Amniotic stem cell (primary cell): ENCODE measurements around the gene BRD7.

Experiments
- DNase-seq: peaks from one replicate; lab custom pipeline; 2025; lab: John Stamatoyannopoulos, UW

Gene BRD7

DNA sequence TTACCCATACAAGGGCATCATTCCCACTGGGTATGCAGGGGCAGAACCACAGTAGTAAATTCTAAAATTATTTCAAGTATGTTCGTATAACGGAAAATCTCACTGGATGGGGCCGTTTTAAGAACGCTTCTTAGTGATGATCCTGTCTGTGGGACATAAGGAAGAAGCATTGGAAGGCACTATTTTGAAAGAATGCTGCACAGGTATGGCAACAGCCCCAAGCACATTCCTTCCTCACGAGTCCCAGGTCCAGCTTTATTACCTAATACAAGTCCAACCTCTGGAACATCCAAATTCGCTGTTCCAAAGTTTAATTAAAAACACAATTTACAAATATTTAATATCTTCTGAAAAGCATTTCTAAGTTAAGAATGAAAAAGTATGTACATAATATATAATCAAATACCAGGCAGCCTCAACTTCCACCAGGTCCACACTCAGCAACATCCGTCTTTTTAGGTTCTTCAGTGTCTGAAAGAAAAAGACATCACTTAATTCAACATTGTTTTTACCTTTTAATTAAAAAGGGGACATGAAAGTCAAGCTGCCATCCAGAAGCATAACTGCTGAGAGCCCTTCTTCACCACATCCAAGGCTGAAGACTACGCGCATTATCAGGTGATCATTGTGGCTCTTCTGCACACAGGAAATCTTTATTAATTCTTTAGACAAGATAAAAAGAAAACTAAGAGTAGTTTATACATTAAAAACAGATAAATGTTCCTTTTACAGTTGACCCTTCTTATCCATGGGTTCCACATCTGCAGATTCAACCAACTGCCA is 49.8 kb downstream of the BRD7 start:
- DNase-seq, result no peak

DNA sequence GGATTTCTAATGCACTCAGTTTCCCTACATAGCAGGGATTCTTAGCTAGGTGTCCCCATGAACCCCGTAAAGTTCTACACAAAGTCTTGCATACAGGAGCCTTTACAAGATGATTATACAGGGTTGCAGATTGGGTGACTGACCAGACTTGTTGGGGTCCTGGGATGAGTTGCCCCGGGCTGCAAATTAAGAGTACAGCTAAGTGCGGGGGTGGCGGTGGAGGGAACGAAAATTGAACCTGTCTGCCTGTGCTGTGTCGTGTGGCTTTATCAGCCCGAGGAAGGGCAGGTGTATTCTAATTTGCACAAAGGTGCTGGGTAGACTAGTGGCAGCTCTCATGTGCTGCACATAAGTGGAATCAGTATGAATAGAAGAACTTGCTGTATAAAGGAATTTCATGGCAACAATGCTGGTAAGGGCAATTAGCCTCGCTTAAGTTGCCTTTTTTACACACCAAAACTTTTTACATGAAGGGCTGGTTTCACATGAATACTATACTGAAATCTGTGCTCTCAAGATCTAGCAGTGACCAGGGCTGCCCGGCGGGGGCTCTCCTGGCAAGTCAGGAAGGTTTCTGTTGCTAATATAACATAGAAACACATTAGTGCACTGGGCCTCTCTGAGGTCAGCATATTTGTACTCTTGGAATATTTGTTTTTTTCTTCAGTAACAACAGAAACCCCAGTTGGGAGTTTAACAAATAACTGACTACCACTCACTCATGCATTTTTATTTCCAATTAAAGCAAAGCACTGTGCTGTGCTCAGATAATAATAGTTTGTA is 51.7 kb downstream of the BRD7 start:
- no peak for DNase-seq

- DNase-seq, result no peak
Observed at GRCh38 chr16:50316102-50316847, 52.5 kb downstream of the BRD7 start.

DNA sequence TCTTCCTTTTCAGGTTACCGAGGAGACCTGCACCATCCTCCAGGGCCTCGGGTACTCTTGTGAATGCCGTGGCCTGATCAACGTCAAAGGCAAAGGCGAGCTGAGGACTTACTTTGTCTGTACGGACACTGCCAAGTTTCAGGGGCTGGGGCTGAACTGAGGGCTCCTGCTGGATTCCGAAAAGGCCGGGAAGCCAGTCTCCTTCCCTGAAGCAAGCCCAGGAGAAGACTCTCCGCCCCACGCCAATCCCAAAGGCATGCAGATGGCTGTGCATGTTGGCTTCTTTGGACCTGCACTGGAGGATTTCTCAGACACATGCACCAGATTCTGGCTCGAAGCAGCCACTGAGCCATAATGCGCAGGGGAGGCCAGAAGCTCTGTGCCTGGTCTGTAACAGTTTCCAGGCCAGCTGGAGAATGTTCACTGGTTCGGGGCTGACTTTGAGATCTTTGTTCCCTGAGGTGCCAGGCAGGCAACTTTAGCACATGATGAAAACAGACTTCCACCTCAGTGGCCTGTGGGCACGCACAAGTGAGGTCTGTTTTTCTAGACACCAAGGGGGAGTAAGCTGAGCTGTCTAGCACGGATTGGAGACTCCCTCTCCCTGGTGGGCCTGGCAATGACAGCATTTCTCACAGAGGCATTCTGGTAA is 53.3 kb downstream of the BRD7 start:
- DNase-seq, result no peak

DNA sequence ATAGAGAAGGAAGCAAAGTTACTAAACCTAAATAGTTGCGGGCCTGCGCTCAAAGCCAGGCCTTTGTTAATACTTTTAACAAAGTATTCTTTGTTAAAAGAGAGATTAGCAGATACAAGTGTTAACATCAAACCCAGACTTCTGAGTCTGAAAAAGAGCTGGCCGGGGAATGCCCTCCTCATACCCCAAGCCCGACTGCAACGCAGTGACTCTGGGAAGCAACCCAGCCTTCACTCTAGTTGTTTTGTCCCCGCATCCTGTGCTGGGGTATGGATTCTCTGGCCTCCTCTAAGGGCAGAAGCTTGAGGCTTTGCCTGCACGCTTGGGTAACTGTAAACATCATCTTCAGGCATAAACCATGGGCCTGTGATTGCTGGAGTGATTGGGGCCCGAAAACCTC is 54.1 kb downstream of the BRD7 start:
- DNase-seq, result no peak

DNA sequence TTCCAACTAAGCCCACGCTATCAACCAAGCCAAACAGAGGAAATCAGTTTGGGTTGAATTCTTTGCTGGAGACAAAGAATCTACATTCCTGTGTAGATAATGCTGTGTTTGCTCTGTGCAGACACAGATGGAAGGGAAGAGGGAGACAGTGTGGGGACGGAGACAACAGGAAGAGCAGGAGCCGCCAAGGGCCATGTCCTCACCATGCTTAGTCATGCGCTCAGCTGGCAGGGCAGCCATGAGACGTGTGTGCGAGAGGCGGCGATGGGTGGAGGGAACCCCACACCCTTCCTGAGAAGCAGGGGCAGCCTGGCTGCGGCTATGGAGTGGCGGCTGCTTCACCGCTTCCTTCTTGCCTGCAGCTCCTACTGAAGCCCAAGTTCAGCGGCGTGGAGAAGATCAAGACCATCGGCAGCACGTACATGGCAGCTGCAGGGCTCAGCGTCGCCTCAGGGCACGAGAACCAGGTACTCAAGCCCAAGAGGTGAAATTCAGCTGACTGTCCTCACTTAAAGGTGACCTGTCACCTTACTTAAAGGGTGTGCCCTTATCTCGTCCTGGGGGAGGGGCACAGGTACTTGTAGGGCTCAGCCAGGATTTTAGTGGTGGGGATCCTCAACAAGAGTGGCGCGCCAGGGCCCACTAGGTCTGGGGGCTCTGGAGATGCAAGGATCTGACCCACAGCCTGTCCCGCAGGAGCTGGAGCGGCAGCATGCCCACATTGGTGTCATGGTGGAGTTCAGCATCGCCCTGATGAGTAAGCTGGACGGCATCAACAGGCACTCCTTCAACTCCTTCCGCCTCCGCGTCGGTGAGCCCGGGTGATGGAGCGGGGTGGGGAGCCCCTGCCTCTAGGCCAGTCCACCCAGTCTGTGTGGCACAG is 55.0 kb downstream of the BRD7 start:
- no peak for DNase-seq

- DNase-seq, result no peak
Observed at GRCh38 chr16:50311891-50312501, 56.8 kb downstream of the BRD7 start.

- no peak for DNase-seq
Observed at GRCh38 chr16:50311134-50311528, 57.7 kb downstream of the BRD7 start.

DNA sequence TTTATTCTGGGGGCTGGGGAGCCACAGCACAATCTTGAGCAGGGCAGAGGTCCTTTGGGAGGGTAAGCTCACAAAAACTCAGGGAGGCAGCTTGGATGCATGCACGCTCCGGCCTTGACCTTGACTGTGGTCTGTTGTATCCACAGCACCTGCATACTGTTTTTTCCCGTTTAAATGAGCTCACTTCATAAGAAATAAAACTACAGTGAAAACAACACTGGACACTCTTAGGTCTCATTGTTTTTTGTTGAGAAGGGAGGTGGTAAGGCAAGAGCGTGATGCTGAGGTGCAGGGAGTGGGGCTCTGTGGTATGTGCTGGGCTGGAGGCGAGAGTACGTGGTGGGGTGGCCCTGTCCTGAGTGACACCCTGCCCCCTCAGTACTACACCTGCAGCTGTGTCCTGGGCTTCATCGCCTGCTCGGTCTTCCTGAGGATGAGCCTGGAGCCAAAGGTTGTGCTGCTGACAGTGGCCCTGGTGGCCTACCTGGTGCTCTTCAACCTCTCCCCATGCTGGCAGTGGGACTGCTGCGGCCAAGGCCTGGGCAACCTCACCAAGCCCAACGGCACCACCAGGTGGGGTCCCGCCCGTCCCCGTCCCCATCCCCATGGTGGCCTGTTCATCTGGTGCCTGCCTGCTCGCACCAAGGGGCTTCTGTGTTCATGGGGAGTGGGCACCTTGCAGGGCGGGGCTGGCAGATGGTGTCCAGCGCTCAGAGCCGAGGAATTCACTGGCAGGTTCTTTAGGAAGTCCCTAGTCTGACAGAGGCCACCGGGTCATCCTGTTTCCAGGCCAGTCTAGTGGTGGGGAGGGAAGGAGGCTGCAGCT is 58.3 kb downstream of the BRD7 start:
- no peak for DNase-seq

DNA sequence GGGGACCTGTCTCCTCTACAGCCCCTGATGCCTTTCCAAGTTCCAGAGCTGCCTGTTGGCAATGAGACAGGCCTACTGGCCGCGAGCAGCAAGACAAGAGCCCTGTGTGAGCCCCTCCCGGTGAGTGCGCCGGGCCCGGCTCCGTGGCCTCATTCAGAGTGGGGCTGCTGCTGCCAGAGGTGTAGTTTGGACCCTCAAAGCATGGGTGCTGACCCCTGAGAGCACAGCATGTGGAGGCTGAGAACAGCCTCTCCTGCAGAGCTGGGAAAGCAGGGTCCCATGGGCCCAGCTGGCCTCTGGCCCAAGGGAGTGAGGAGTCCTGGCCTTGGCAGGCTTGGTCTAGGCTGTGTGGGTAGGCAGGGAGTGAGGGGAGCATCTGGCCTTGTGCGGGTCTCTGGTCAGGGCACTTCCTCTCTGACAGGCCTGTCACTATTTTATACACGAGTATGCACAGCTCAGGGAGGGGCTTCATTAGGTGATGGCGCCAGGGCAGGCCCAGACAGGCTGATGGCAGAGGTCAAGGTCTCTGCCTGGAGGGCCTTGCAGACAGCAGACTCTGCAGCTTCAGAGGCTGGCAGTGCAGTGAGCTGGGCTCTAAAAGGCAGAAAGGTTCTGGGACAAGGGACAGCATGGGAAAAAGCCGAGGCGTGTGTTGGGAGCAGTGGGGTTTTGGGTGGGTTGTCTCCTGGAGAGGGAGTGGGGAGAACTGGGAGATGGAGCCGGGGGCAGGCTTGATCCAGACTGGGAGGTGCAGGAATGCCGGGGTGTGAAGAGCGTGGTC is 59.1 kb downstream of the BRD7 start:
- DNase-seq, result no peak

- DNase-seq, result no peak
Observed at GRCh38 chr16:50309156-50309526, 59.6 kb downstream of the BRD7 start.

- no peak for DNase-seq
Observed at GRCh38 chr16:50308237-50308965, 60.4 kb downstream of the BRD7 start.

- no peak for DNase-seq
Observed at GRCh38 chr16:50306287-50306686, 62.5 kb downstream of the BRD7 start.

- no peak for DNase-seq
Observed at GRCh38 chr16:50305441-50306061, 63.2 kb downstream of the BRD7 start.

DNA sequence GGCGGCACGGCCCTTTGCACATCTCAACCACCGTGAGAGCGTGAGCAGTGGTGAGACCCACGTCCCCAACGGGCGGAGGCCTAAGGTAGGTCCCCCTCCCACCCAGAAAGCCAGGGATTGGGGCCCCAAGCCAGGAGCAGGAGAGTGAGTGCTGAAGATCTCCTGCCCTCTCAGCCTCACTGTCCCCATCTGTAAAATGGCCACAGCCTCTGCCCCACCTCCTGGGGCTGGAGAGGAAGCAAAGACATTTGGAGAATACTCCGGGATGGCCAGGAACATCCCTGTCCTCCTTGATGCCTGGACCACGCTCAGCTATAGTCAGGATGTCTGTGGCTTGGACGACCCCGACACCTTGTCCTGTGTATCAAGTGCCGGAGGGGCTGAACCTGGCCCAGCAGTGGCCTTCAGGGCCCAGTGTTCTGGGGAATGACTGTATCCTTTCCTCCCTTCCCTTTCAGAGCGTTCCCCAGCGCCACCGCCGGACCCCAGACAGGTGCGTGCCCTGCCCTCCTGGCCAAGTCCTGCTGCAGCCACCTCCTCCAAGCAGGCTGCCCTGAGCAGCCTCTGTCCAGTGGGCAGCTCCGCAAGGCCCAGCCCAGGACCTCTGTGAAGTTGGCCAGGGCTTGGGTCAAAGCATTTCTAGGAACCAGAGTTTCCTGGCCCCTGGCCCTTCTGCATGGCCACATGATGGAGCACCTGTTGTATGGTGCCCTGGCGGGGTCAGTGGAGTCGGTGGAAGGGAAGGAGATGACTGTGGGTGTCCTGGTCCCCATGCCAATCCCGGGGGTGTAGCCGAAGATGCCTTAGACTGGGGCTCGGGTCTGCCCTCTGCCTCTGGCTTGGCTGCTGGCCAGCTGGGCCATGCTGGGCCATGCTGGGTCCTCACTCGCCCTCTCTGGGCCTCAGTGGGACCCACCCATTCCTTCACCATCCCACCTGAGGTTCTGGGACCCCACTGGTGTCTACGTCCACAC is 64.0 kb downstream of the BRD7 start:
- DNase-seq, result no peak

- no peak for DNase-seq
Observed at GRCh38 chr16:50303605-50304466, 65.0 kb downstream of the BRD7 start.
